Vagina (tissue), 2 donors: ENCODE measurements around the gene MEF2C. TPM values are rescaled to one million over a fixed set of nuclear protein-coding genes. Genes with fewer than 3 reads are reported as not detected.

Experiments
- DNase-seq, 2 donors: peaks; one replicate each; pipeline ENCODE4 v3.0.0-alpha.2; 2017; ENCODE audit errors: extremely low spot score in 2 of 2
- H3K27ac ChIP-seq: fragments of 200-600 bp; sonication (generic); one replicate; pipeline ENCODE4 v1.5.1; 2019
- H3K27me3 ChIP-seq: fragments of 200-600 bp; sonication (generic); one replicate; pipeline ENCODE4 v1.5.1; 2019
- H3K36me3 ChIP-seq, 2 donors: fragments of 200-600 bp; sonication (generic); one replicate each; pipeline ENCODE4 v1.5.1; 2017 to 2019
- H3K4me1 ChIP-seq: fragments of 200-600 bp; sonication (generic); one replicate; pipeline ENCODE4 v1.5.1; 2019
- H3K4me3 ChIP-seq, 2 donors: fragments of 200-600 bp; sonication (generic); 1 replicate in 1 of 2; 2 replicates in 1 of 2; pipeline ENCODE4 v1.5.1; 2016 to 2019
- H3K9me3 ChIP-seq: fragments of 200-600 bp; sonication (generic); one replicate; pipeline ENCODE4 v1.5.1; 2019
- POLR2A ChIP-seq, 2 donors: fragments of 450-650 bp; IDR thresholded peaks; one replicate each; pipeline ENCODE4 v1.6.1; 2017; ENCODE audit warnings: antibody characterized with exemption in 2 of 2, mild to moderate bottlenecking in 2 of 2, moderate library complexity in 2 of 2
- POLR2AphosphoS5 ChIP-seq, 2 donors: sonication (generic); formaldehyde crosslinking; IDR thresholded peaks; one replicate each; pipeline ENCODE4 v1.9.0; 2017; ENCODE audit warnings: antibody characterized with exemption in 2 of 2, mild to moderate bottlenecking in 2 of 2, low read depth in 1 of 2; ENCODE audit not compliant: insufficient read depth in 1 of 2
- intact Hi-C: fragments of 100-400 bp; cut with DNase I; formaldehyde crosslinking; loops from one replicate; pipeline ENCODE4 v1.15.1; 2023
- total RNA-seq: library from RNA; depleted of rRNA; stranded (reverse); fragments of >200 nt; gene quantifications from one replicate; pipeline ENCODE4 v1.2.3, GENCODE V29; 2016
- TF ChIP-seq, protein P1 (sequence below), 3 experiments: fragments of 450-650 bp in 2 of 3; fragments of 200-600 bp in 1 of 3; sonication (generic) in 1 of 3; IDR thresholded peaks; one replicate each; pipeline ENCODE4 v1.5.1; 2017 to 2019; ENCODE audit warnings: antibody characterized with exemption in 3 of 3, mild to moderate bottlenecking in 2 of 3, moderate library complexity in 2 of 3

Gene MEF2C
- total RNA-seq, 1 donor from 2014 or later = 22.3 TPM

DNA sequence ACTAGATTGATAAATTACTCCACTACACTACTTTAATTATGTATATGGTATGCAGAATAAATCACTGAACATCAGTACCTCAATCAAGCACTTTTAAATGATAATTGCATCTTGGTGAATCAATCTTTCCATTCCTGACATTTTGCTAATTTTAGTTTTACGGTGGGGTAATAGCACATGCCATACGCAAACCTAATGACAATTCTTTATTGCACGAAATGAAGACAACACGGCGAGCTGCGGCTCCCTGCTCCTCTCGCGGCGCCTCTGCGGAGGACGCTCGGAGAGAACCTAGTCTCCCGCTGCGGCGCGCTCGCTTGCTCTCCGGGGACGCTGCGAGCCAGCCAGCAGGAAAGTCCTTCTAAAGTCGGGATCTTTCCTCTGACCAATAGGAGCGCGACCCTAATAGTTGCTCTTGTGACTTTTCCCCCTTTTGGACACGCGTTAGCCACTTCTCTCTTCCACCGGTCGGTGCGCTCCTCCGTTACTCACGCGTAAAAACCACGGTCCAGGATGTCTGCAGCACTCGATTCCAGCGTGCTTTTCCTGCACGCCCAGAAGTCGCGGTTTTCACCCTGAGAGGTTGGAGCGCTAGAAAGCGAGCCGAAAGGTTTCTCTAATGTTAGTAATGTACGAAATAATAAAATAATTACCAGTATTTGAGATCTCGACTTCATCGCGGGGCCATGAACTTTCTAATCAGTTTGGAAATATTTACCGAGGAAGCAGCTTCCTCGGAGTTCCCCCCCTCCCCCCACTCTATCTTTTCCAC is 1.0 kb upstream of the MEF2C start:
- no peaks in the 10 kb centered on the region for H3K27me3 ChIP-seq
- peak overlapping the region; percentile 48 to 67 for H3K4me3 ChIP-seq
- no peaks in the 10 kb centered on the region for H3K9me3 ChIP-seq
- H3K4me1 ChIP-seq = no peaks in the 10 kb centered on the region
- peak overlapping the region; percentile 89 for H3K27ac ChIP-seq
- intact Hi-C loops = loop anchor here (5.0 to 10.0 kb wide), 2 partner anchors 57 to 149 kb away; no protein-coding TSS in a partner anchor
- H3K36me3 ChIP-seq = no peaks in the 10 kb centered on the region
- TF ChIP-seq, protein P1, sequence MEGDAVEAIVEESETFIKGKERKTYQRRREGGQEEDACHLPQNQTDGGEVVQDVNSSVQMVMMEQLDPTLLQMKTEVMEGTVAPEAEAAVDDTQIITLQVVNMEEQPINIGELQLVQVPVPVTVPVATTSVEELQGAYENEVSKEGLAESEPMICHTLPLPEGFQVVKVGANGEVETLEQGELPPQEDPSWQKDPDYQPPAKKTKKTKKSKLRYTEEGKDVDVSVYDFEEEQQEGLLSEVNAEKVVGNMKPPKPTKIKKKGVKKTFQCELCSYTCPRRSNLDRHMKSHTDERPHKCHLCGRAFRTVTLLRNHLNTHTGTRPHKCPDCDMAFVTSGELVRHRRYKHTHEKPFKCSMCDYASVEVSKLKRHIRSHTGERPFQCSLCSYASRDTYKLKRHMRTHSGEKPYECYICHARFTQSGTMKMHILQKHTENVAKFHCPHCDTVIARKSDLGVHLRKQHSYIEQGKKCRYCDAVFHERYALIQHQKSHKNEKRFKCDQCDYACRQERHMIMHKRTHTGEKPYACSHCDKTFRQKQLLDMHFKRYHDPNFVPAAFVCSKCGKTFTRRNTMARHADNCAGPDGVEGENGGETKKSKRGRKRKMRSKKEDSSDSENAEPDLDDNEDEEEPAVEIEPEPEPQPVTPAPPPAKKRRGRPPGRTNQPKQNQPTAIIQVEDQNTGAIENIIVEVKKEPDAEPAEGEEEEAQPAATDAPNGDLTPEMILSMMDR (IDR thresholded peaks at IDR 0.05) = no peak
- TF ChIP-seq POLR2AphosphoS5 (IDR thresholded peaks at IDR 0.05; ENCODE audit: insufficient read depth in 1 of 2, low read depth in 1 of 2) (peak; percentile 29 to 90), POLR2A (IDR thresholded peaks at IDR 0.05) (no peak)
- peak in 1 of 2 donors; percentile 92 for DNase-seq

DNA sequence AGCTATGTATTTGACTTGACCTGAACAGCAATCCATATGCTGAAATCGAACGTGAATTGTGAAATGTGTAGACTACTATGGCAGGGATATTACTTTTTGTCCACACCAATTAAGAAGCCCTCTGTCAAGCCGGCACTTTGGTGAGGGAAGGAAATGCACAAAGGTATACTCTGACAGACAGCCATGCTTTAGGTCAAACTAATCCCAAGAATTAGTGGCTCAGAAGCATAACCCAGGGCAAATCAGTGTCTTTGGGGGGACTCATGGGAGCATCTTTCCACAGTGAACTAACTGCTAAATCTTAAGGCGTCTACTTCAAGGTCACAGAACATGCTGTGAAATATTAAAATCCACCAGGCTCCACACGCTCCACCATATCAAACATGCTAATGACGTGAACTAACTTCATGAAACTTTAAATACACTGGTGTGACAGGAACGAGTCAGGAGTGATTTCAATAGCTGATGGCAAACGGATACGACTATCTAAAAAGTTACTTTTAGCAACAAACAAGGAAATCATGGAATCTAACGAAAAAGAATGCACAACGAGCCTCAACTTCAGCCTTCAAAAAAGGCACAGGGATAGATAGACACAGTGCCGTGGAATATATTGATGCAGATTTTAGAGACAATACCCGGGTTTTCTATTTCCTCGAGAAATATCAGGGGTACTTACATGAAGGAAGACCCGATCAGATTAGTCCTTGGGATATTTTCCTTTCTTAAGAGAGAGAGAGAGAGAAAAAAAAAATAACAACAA is 527 bp downstream of the MEF2C start:
- intact Hi-C loops = loop anchor here (5.0 to 10.0 kb wide), 2 partner anchors 55 to 148 kb away; no protein-coding TSS in a partner anchor
- H3K4me1 ChIP-seq = no peaks in the 10 kb centered on the region

DNA sequence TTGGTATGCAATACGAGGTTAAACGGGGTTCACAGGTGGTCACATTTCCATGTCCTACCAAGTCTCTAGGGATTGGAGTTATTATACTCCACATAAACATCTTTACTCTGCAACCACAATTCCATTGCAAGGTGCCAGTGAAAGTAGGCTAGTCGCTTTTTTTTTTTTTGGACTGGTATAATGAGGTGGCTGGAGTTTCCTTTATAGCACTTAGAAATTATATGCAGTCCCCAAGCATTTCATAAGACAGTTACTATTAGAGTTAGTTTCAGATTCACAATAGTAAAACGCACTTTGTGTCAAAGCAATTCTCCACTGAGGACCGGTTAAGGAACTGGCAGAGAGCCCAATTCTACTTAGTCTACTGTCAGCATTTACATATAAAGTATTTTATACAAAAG is 1.4 kb downstream of the MEF2C start:
- intact Hi-C loops = loop anchor here (5.0 to 10.0 kb wide), 2 partner anchors 54 to 147 kb away; no protein-coding TSS in a partner anchor
- no peaks in the 10 kb centered on the region for H3K4me1 ChIP-seq

More for the DNA sequence above, 527 bp downstream of the MEF2C start:
- Histone ChIP-seq H3K9me3 (no peaks in the 10 kb centered on the region), H3K27me3 (no peaks in the 10 kb centered on the region), H3K4me3 (peak overlapping the region; percentile 48 to 67), H3K36me3 (no peaks in the 10 kb centered on the region), H3K27ac (peak overlapping the region; percentile 89)
- no peak for DNase-seq
- TF ChIP-seq POLR2AphosphoS5 (IDR thresholded peaks at IDR 0.05; ENCODE audit: insufficient read depth in 1 of 2, low read depth in 1 of 2) (peak in 1 of 2 donors; percentile 17), POLR2A (IDR thresholded peaks at IDR 0.05) (no peak)
- TF ChIP-seq, protein P1 (IDR thresholded peaks at IDR 0.05) = no peak

DNA sequence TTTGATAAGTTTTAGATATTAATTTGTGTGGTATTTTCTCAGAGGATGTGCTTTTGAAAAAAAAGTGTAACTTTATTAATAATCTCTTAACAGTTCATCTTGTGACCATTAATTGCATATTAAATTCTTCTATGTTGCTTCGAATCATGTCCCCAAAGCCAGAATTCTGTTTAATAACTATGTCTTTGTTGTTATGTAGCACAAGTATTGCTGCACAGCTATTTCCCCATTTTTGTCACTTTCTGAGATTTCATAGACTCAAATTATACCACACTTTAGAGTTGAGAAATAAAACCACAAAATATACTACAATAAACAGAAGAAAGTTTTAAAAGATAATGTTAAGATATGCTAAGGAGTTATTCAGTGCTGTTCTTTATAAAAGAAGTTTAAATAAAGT is 2.8 kb downstream of the MEF2C start:
- Histone ChIP-seq H3K36me3 (no peaks in the 10 kb centered on the region), H3K27me3 (no peaks in the 10 kb centered on the region), H3K4me1 (no peaks in the 10 kb centered on the region), H3K9me3 (no peaks in the 10 kb centered on the region), H3K27ac (peak overlapping the region; percentile 20), H3K4me3 (peak overlapping the region; percentile 19 to 67)
- intact Hi-C loops = loop anchor here (5.0 to 10.0 kb wide), 2 partner anchors 53 to 145 kb away; no protein-coding TSS in a partner anchor
- TF ChIP-seq, protein P1 (IDR thresholded peaks at IDR 0.05) = no peak
- TF ChIP-seq POLR2A (IDR thresholded peaks at IDR 0.05) (no peak), POLR2AphosphoS5 (IDR thresholded peaks at IDR 0.05; ENCODE audit: insufficient read depth in 1 of 2, low read depth in 1 of 2) (no peak)
- no peak for DNase-seq

More for the DNA sequence above, 1.4 kb downstream of the MEF2C start:
- TF ChIP-seq POLR2AphosphoS5 (IDR thresholded peaks at IDR 0.05; ENCODE audit: insufficient read depth in 1 of 2, low read depth in 1 of 2) = peak in 1 of 2 donors; percentile 35
- no peak for TF ChIP-seq POLR2A (IDR thresholded peaks at IDR 0.05)
- TF ChIP-seq, protein P1 (IDR thresholded peaks at IDR 0.05) = no peak
- peak overlapping the region; percentile 89 for H3K27ac ChIP-seq
- DNase-seq = no peak
- H3K9me3 ChIP-seq = no peaks in the 10 kb centered on the region
- peak overlapping the region; percentile 48 to 67 for H3K4me3 ChIP-seq
- H3K27me3 ChIP-seq = no peaks in the 10 kb centered on the region
- H3K36me3 ChIP-seq = no peaks in the 10 kb centered on the region
